ENCODE measurements around the gene SLC39A9. TPM values are rescaled to one million over a fixed set of nuclear protein-coding genes. Genes with fewer than 3 reads are reported as not detected.

The SLC39A9 gene
- total and polyA plus RNA-seq, 2 of the 4 experiments (the other 2 are of a cell fraction) = 41.4 to 168 TPM

DNA sequence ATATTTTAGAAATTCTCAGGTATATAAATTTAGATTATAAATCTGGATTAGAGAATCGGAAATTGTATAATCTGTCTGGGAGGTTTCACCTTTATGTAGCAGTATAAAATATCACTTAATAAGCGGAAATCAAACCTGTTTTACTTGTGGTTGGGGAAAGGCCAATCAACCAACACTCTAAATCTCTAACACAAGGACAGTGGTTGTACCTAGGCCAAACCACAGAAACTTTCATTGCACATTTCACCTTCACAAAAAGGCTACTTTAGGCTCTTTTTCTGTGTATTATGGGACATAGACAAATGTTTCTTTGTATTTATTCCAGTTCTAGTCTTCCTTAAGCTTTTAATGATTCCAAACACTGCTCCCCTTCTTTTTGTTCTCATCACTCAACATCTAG, 20.2 kb upstream of the SLC39A9 start:
- Histone ChIP-seq H2BK20ac (ENCODE audit: low read depth, low read length) (no peak overlapping the region), H3K27ac (ENCODE audit: insufficient read depth, low read length) (no peak overlapping the region), H3K4me2 (ENCODE audit: low read depth, low read length) (no peak overlapping the region), H2AFZ (replicated peaks; ENCODE audit: low read length, poor library complexity) (no peak overlapping the region), H4K20me1 (ENCODE audit: insufficient read depth, low read length) (peaks cover 22% of the 10 kb centered on the region; the same call in 1 of the 2 replicates), H3K4me1 (ENCODE audit: control insufficient read depth, insufficient read depth, low read length) (no peaks in the 10 kb centered on the region), H2AK9ac (replicated peaks; ENCODE audit: low read depth, low read length, poor library complexity) (no peak overlapping the region), H3K18ac (ENCODE audit: low read depth, low read length) (no peak overlapping the region), H2BK5ac (ENCODE audit: low read depth, low read length, poor library complexity, severe bottlenecking) (no peak overlapping the region), H2BK120ac (ENCODE audit: low read depth, low read length) (no peak overlapping the region), H3K79me1 (ENCODE audit: low read depth in 1 of 2, low read length in 2 of 2) (peaks cover 19 to 24% of the 10 kb centered on the region in 2 experiments), H3K23ac (ENCODE audit: low read depth, low read length) (no peak overlapping the region), H3K56ac (ENCODE audit: extremely low read depth, insufficient read depth, low read length) (no peak overlapping the region), H3K9me3 (ENCODE audit: control insufficient read depth, insufficient read depth, low read length) (no peaks in the 10 kb centered on the region), H3K9ac (ENCODE audit: low read depth, low read length) (no peak overlapping the region), H2AK5ac (ENCODE audit: low read depth, low read length) (no peak overlapping the region), H3K9me1 (ENCODE audit: insufficient read depth, low read length) (no peaks in the 10 kb centered on the region; the same call in 1 of the 2 replicates), H4K91ac (ENCODE audit: insufficient read depth, low read depth, low read length) (no peak overlapping the region), H3K14ac (replicated peaks; ENCODE audit: low read depth, low read length) (no peak overlapping the region), H3K4me3 (ENCODE audit: insufficient read depth, low read depth, low read length) (no peak overlapping the region), H2BK15ac (ENCODE audit: low read depth, low read length) (no peak overlapping the region), H3K36me3 (ENCODE audit: control insufficient read depth, insufficient read depth, low read length) (peaks cover 25% of the 10 kb centered on the region), H4K8ac (ENCODE audit: low read depth in 2 of 2, low read length in 2 of 2) (no peak overlapping the region), H3K4ac (ENCODE audit: low read depth, low read length) (no peak overlapping the region), H3K27me3 (ENCODE audit: control insufficient read depth, insufficient read depth, low read length) (no peaks in the 10 kb centered on the region), H4K5ac (ENCODE audit: low read depth, low read length) (no peak overlapping the region)
- ATAC-seq (ENCODE audit: low read depth) = no peak
- WGBS, 2 experiments (ENCODE audit: extremely low coverage in 2 of 2, insufficient read length in 1 of 2) = no CpG with 5 or more reads among the region's 2 CpGs
- TF ChIP-seq NFE2L2 (IDR thresholded peaks at IDR 0.05; ENCODE audit: low read depth, low read length) (no peak), FOS (IDR thresholded peaks at IDR 0.05; ENCODE audit: low read depth, low read length) (no peak), BHLHE40 (IDR thresholded peaks at IDR 0.05; ENCODE audit: low read depth, low read length) (no peak), CEBPB (IDR thresholded peaks at IDR 0.05; ENCODE audit: low read depth, low read length) (no peak), RCOR1 (IDR thresholded peaks at IDR 0.05; ENCODE audit: insufficient replicate concordance, low read length) (no peak)
- ChIA-PET CTCF (no interaction called here), POLR2A (ENCODE audit: unreplicated experiment) (no interaction called here)
- in situ Hi-C loops (cut with MboI; ENCODE audit: low sequenced_read_pairs) (no loop called here), intact Hi-C loops (cut with micrococcal nuclease) (no loop called here), dilution Hi-C loops (cut with HindIII; ENCODE audit: low sequenced_read_pairs, unreplicated experiment) (no loop called here)
- no peak for DNase-seq
- BruUV-seq (replicated peaks) = no TSS peak
